Measurements from ENCODE around the gene FOLR1. TPM values are rescaled to one million over a fixed set of nuclear protein-coding genes. Genes with fewer than 3 reads are reported as not detected.

The FOLR1 gene
- total and polyA plus RNA-seq, 2 donors (not counting 1 experiment from before 2014, with no cell fraction given): 0.15 TPM; not detected in 1

- H3K79me2 ChIP-seq (ENCODE audit: control insufficient read depth, insufficient read depth, low read length): peaks cover 31% of the 10 kb centered on the region
Observed at GRCh38 chr11:72223615-72224563, 31.9 kb downstream of the FOLR1 start.

GRCh38 chr11:72224564-72225410, 32.8 kb downstream of the FOLR1 start, which contains the start of gene INPPL1:
Gene INPPL1, plus strand, starts transcription at chr11:72224767. Its CDS starts 218 bp downstream, at chr11:72224985.
- DNase-seq (ENCODE audit: low read depth in 2 of 2): peak; percentile 25 to 28
- peaks cover 2% of the 10 kb centered on the region for H4K20me1 ChIP-seq (ENCODE audit: control insufficient read depth, extremely low read depth, insufficient read depth, low read length)
- peak within 1 kb of the TSS; percentile 39 for H2AFZ ChIP-seq (ENCODE audit: low read length)
- H3K4me1 ChIP-seq (ENCODE audit: control insufficient read depth, extremely low read depth, insufficient read depth, low read length): peaks cover 10% of the 10 kb centered on the region
- H3K9ac ChIP-seq (ENCODE audit: insufficient read depth, low read length): peak within 1 kb of the TSS; percentile 67
- peaks cover 31% of the 10 kb centered on the region for H3K79me2 ChIP-seq (ENCODE audit: control insufficient read depth, insufficient read depth, low read length)
- H3K27me3 ChIP-seq (ENCODE audit: control insufficient read depth, insufficient read depth, low read length): no peaks in the 10 kb centered on the region
- peak within 1 kb of the TSS; percentile 100 for H3K4me2 ChIP-seq (ENCODE audit: extremely low read depth, insufficient read depth, low read length)
- H3K9me3 ChIP-seq (ENCODE audit: control insufficient read depth, insufficient read depth, low read depth, low read length): no peaks in the 10 kb centered on the region
- TF ChIP-seq CTCF (conservative IDR thresholded peaks at IDR 0.05 in 1 of 2, IDR thresholded peaks at IDR 0.05 in 1 of 2; ENCODE audit: low read depth in 1 of 2, low read length in 2 of 2): no peak
- H3K36me3 ChIP-seq (ENCODE audit: control insufficient read depth, insufficient read depth, low read length): peaks cover 20% of the 10 kb centered on the region
- H3K4me3 ChIP-seq (replicated peaks in 1 of 4; ENCODE audit: control extremely low read depth in 1 of 4, insufficient read depth in 1 of 4, low read depth in 3 of 4, low read length in 4 of 4): peak within 1 kb of the TSS; percentile 86 to 97 (median 94)
- H3K27ac ChIP-seq (ENCODE audit: insufficient read depth, low read length): peak within 1 kb of the TSS; percentile 72

More at GRCh38 chr11:72223615-72224563, 31.9 kb downstream of the FOLR1 start:
- peaks cover 10% of the 10 kb centered on the region for H3K4me1 ChIP-seq (ENCODE audit: control insufficient read depth, extremely low read depth, insufficient read depth, low read length)
- H3K27ac ChIP-seq (ENCODE audit: insufficient read depth, low read length): peak overlapping the region; percentile 72
- peaks cover 13% of the 10 kb centered on the region for H3K36me3 ChIP-seq (ENCODE audit: control insufficient read depth, insufficient read depth, low read length)
- peak overlapping the region; percentile 39 for H2AFZ ChIP-seq (ENCODE audit: low read length)
- H3K27me3 ChIP-seq (ENCODE audit: control insufficient read depth, insufficient read depth, low read length): no peaks in the 10 kb centered on the region
- H3K4me2 ChIP-seq (ENCODE audit: extremely low read depth, insufficient read depth, low read length): peak overlapping the region; percentile 89
- peak overlapping the region; percentile 67 for H3K9ac ChIP-seq (ENCODE audit: insufficient read depth, low read length)
- peaks cover 2% of the 10 kb centered on the region for H4K20me1 ChIP-seq (ENCODE audit: control insufficient read depth, extremely low read depth, insufficient read depth, low read length)
- TF ChIP-seq CTCF (conservative IDR thresholded peaks at IDR 0.05 in 1 of 2, IDR thresholded peaks at IDR 0.05 in 1 of 2; ENCODE audit: low read depth in 1 of 2, low read length in 2 of 2) (peak in 1 of 2 donors; percentile 3), EZH2 (IDR thresholded peaks at IDR 0.05; ENCODE audit: low read length, missing control alignments) (no peak)
- H3K9me3 ChIP-seq (ENCODE audit: control insufficient read depth, insufficient read depth, low read depth, low read length): no peaks in the 10 kb centered on the region
- peak; percentile 67 to 72 for DNase-seq (ENCODE audit: low read depth in 2 of 2)
- H3K4me3 ChIP-seq (replicated peaks in 1 of 4; ENCODE audit: control extremely low read depth in 1 of 4, insufficient read depth in 1 of 4, low read depth in 3 of 4, low read length in 4 of 4): peak overlapping the region; percentile 86 to 97 (median 94)
